Caki2 (cell line): ENCODE results near the gene ALKBH4. TPM values are rescaled to one million over a fixed set of nuclear protein-coding genes. Genes with fewer than 3 reads are reported as not detected.
"Not testable (repeated sequence)": the region's sequence is repeated elsewhere in the genome, so short reads cannot be mapped to it uniquely, and the experiment has no call there.

ENCODE experiments used
- DNase-seq: peaks from one replicate; pipeline ENCODE4 v3.0.0-alpha.2; 2015; ENCODE audit warnings: low read depth
- in situ Hi-C: cut with HindIII; loops from 2 replicates; pipeline ENCODE4 v1.10.0; 2016; ENCODE audit warnings: low sequenced_read_pairs, low pct_unique_long_range_greater_than_20kb, mixed read lengths
- total RNA-seq: library from RNA; depleted of rRNA; stranded (reverse); fragments of >200 nt; shearing (Covaris generic); gene quantifications from 2 replicates; pipeline ENCODE4 v1.2.3, GENCODE V29; 2014; ENCODE audit warnings: low replicate concordance; rRNA removed

ALKBH4 gene
- total RNA-seq, 1 experiment from 2014 or later = 15.6 TPM

GRCh38 chr7:102413091-102413490, 51.6 kb downstream of the ALKBH4 start:
- in situ Hi-C loops = no loop called here
- DNase-seq = no peak

- in situ Hi-C loops = no loop called here
- no peak for DNase-seq
These were observed 52.1 kb downstream of the ALKBH4 start for GRCh38 chr7:102412548-102412947.

DNA sequence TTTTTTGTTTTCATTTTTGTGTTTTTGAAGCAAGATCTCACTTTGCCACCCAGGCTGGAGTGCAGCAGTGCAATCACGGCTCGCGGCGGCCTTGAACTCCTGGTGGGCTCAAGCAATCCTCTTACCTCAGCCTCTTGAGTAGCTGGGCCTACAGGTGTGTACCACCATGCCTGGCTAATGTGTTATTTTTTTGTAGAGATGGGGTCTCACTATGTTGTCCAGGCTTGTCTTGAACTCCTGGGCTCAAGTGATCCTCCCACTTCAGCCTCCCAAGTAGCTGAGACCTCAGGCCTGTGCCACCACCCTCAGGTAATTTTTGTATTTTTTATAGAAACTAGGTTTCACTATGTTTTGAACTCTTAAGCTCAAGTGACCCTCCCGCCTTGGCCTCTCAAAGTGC, 53.7 kb downstream of the ALKBH4 start:
- no peak for DNase-seq
- in situ Hi-C loops = no loop called here

GRCh38 chr7:102410123-102410522, 54.5 kb downstream of the ALKBH4 start:
- in situ Hi-C loops = no loop called here
- no peak for DNase-seq

- in situ Hi-C loops = no loop called here
- DNase-seq = no peak
These were observed 55.3 kb downstream of the ALKBH4 start for GRCh38 chr7:102409340-102409739.

GRCh38 chr7:102408530-102408929, 56.1 kb downstream of the ALKBH4 start:
- DNase-seq, in situ Hi-C loops: not testable (repeated sequence)

GRCh38 chr7:102407910-102408309, 56.8 kb downstream of the ALKBH4 start:
- no peak for DNase-seq
- in situ Hi-C loops = no loop called here

Other genes starting within 250 kb of the ALKBH4 start
- gene SH2B2, start 178.0 kb downstream of the ALKBH4 start, total RNA-seq = 7.0 and 16.5 TPM in 2 replicates
- not detected in 2 replicates for gene SPDYE6, start 108.4 kb downstream of the ALKBH4 start, total RNA-seq
- gene PRKRIP1, start 68.5 kb downstream of the ALKBH4 start, total RNA-seq = 26.1 and 26.2 TPM in 2 replicates
- gene ORAI2, start 31.3 kb downstream of the ALKBH4 start, total RNA-seq = 76.0 and 106 TPM in 2 replicates
- 35.4 and 47.4 TPM in 2 replicates for gene LRWD1, start 121 bp upstream of the ALKBH4 start, total RNA-seq
- 40.3 and 53.0 TPM in 2 replicates for gene POLR2J, start 14.1 kb upstream of the ALKBH4 start, total RNA-seq
- 1.2 and 2.2 TPM in 2 replicates for gene RASA4B, start 52.9 kb upstream of the ALKBH4 start, total RNA-seq
- gene UPK3BL2, start 78.8 kb upstream of the ALKBH4 start, total RNA-seq = 27.6 TPM in 1 of 2 replicates, not detected in the other
- gene SPDYE2, start 86.4 kb upstream of the ALKBH4 start, total RNA-seq = not detected in 2 replicates
- 4.3 and 16.9 TPM in 2 replicates for gene POLR2J3, start 107.7 kb upstream of the ALKBH4 start, total RNA-seq
- gene RASA4, start 151.9 kb upstream of the ALKBH4 start, total RNA-seq = 2.9 and 6.9 TPM in 2 replicates
- 12.8 and 15.6 TPM in 2 replicates for gene UPK3BL1, start 177.9 kb upstream of the ALKBH4 start, total RNA-seq
- gene SPDYE2B, start 185.5 kb upstream of the ALKBH4 start, total RNA-seq = not detected in 2 replicates
- not detected in 2 replicates for gene POLR2J2, start 206.8 kb upstream of the ALKBH4 start, total RNA-seq